ENCODE results near the gene CD300H.

Gene CD300H

DNA sequence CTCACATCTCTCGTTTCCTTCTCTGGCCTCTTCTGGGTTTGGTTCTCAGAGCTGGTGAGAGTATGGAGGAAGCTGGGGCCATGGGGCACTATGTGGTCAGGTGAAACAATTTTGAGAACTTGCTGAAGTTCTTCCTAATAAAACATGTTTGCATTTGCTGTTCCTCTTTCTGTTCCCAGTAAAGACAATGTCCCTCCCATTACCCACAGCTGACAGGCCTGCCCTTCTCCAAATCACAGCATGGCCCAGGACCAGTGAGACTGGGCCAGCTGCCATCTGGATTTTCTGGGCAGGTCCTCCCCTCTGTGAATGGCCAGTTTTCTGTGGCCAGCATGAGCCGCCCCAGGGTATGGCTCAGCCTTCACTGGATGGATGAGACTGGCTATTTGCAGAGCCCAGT is at the start of gene CD300H:
TSS of gene CD300H (minus strand) at position 113 of the 400 bp plus-strand sequence.
- Histone ChIP-seq H3K9me3 (ENCODE audit: control insufficient read depth, insufficient read depth, low read length) (no peaks in the 10 kb centered on the region), H3K36me3 (ENCODE audit: insufficient read depth, low read length) (no peaks in the 10 kb centered on the region), H3K4me1 (ENCODE audit: insufficient read depth, low read length) (peaks cover 11% of the 10 kb centered on the region; the same call in 1 of the 2 replicates)

GRCh38 chr17:74616696-74617095 is 49.4 kb upstream of the CD300H start:
- Histone ChIP-seq H3K4me1 (ENCODE audit: insufficient read depth, low read length) (no peaks in the 10 kb centered on the region), H3K36me3 (ENCODE audit: insufficient read depth, low read length) (no peaks in the 10 kb centered on the region)

More for the DNA sequence above, at the start of gene CD300H:
- H3K9ac ChIP-seq (ENCODE audit: low read depth, low read length), result no peak within 1 kb of the TSS

GRCh38 chr17:74612046-74612445 is 44.7 kb upstream of the CD300H start:
- Histone ChIP-seq H3K36me3 (ENCODE audit: insufficient read depth, low read length) (no peaks in the 10 kb centered on the region), H3K4me1 (ENCODE audit: insufficient read depth, low read length) (no peaks in the 10 kb centered on the region), H3K9me3 (ENCODE audit: control insufficient read depth, insufficient read depth, low read length) (no peaks in the 10 kb centered on the region), H3K9ac (ENCODE audit: low read depth, low read length) (no peak overlapping the region)

More at GRCh38 chr17:74616696-74617095, 49.4 kb upstream of the CD300H start:
- H3K9me3 ChIP-seq (ENCODE audit: control insufficient read depth, insufficient read depth, low read length), result no peaks in the 10 kb centered on the region
- no peak overlapping the region for H3K9ac ChIP-seq (ENCODE audit: low read depth, low read length)

DNA sequence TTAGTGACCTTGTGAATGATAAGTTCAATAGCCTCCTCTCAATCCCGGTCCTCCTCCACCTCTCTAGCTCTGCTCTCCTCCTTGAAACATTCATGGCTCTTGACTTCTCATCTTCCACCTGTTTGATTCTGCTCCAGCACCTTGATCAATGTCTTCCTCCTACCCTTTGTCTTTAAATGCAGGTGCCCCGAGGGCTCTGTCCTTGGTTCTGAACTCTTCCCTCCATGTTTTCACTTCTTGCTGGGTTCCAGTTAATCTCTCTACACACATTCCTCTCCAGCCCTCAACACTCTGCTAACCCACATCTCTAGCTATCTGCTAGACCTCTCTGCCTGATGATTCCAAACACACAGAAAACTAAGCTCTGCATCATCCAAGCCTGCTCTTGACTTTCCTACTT is 42.8 kb upstream of the CD300H start:
- Histone ChIP-seq H3K9ac (ENCODE audit: low read depth, low read length) (no peak overlapping the region), H3K36me3 (ENCODE audit: insufficient read depth, low read length) (no peaks in the 10 kb centered on the region), H3K4me1 (ENCODE audit: insufficient read depth, low read length) (no peaks in the 10 kb centered on the region), H3K9me3 (ENCODE audit: control insufficient read depth, insufficient read depth, low read length) (no peaks in the 10 kb centered on the region)

DNA sequence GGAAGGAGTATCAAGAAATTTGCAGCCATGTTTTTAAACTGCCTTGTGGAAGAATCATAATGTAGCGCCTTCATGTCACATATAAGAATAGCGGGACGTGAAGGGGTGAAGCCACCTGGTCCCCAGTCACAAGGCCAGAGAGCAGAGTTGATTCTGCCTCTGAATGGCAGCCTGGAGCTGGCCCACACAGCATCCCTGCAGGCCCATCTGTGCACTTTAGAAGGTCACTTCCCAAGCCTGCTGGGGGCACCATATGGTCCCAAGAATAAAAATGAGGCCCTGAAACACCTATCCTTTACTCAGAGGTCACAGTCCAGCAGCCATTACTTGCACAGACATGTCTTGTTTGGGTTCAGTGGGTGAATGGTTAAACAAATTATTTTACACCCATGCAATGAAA is 41.2 kb upstream of the CD300H start:
- no peaks in the 10 kb centered on the region for H3K9me3 ChIP-seq (ENCODE audit: control insufficient read depth, insufficient read depth, low read length)
- H3K36me3 ChIP-seq (ENCODE audit: insufficient read depth, low read length), result no peaks in the 10 kb centered on the region
- no peaks in the 10 kb centered on the region for H3K4me1 ChIP-seq (ENCODE audit: insufficient read depth, low read length)
- H3K9ac ChIP-seq (ENCODE audit: low read depth, low read length), result no peak overlapping the region

- H3K9me3 ChIP-seq (ENCODE audit: control insufficient read depth, insufficient read depth, low read length), result no peaks in the 10 kb centered on the region
- no peaks in the 10 kb centered on the region for H3K36me3 ChIP-seq (ENCODE audit: insufficient read depth, low read length)
- H3K4me1 ChIP-seq (ENCODE audit: insufficient read depth, low read length), result no peaks in the 10 kb centered on the region
- H3K9ac ChIP-seq (ENCODE audit: low read depth, low read length), result no peak overlapping the region
Observed at GRCh38 chr17:74607221-74607620, 39.9 kb upstream of the CD300H start.

DNA sequence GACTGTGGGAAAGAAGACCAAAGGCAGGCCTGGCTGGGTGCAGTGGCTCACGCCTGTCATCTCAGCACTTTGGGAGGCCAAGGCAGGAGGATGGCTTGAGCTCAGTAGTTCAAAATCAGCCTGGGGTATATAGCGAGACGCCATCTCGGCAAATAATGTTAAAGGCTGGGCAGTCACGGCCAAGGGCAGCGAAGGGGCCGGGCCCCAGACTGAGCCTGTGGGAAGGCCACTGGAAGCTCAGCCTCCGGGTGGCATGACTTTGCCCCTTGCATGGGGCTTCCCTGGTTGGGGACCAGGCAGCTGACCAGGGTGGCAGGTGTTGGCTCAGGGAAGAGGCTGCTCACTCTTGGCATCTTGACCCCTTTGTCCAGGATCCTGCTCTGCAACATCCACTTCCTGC is 38.7 kb upstream of the CD300H start:
- no peaks in the 10 kb centered on the region for H3K4me1 ChIP-seq (ENCODE audit: insufficient read depth, low read length)

GRCh38 chr17:74605361-74605760 is 38.1 kb upstream of the CD300H start:
- Histone ChIP-seq H3K36me3 (ENCODE audit: insufficient read depth, low read length) (no peaks in the 10 kb centered on the region), H3K9ac (ENCODE audit: low read depth, low read length) (no peak overlapping the region), H3K4me1 (ENCODE audit: insufficient read depth, low read length) (no peaks in the 10 kb centered on the region), H3K9me3 (ENCODE audit: control insufficient read depth, insufficient read depth, low read length) (no peaks in the 10 kb centered on the region)

More for the DNA sequence above, 38.7 kb upstream of the CD300H start:
- Histone ChIP-seq H3K36me3 (ENCODE audit: insufficient read depth, low read length) (no peaks in the 10 kb centered on the region), H3K9ac (ENCODE audit: low read depth, low read length) (no peak overlapping the region), H3K9me3 (ENCODE audit: control insufficient read depth, insufficient read depth, low read length) (no peaks in the 10 kb centered on the region)

DNA sequence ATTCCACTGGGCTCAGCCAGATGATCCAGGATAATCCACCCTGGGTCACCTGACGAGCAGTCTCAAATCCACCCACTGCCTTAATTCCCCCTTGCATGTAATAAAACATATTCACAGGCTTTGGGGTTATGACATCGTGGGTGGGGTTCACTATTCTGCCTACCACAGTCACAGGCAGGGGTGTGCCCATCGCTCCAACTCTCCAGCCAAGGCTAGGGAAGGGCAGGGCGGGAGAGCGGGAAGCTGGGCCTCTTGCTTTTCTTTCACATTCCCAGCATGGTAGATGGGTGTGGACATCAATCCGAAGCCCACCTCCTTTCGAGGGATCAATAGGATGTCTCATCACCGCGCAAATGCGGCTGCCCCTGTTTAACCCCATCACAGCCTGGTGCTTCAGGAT is 37.5 kb upstream of the CD300H start:
- H3K9ac ChIP-seq (ENCODE audit: low read depth, low read length), result no peak overlapping the region
- H3K9me3 ChIP-seq (ENCODE audit: control insufficient read depth, insufficient read depth, low read length), result no peaks in the 10 kb centered on the region
- no peaks in the 10 kb centered on the region for H3K36me3 ChIP-seq (ENCODE audit: insufficient read depth, low read length)
- H3K4me1 ChIP-seq (ENCODE audit: insufficient read depth, low read length), result no peaks in the 10 kb centered on the region

- no peaks in the 10 kb centered on the region for H3K36me3 ChIP-seq (ENCODE audit: insufficient read depth, low read length)
- no peaks in the 10 kb centered on the region for H3K9me3 ChIP-seq (ENCODE audit: control insufficient read depth, insufficient read depth, low read length)
- H3K9ac ChIP-seq (ENCODE audit: low read depth, low read length), result no peak overlapping the region
- peaks cover 2% of the 10 kb centered on the region; the same call in 1 of the 2 replicates for H3K4me1 ChIP-seq (ENCODE audit: insufficient read depth, low read length)
Observed at GRCh38 chr17:74604200-74604599, 36.9 kb upstream of the CD300H start.

DNA sequence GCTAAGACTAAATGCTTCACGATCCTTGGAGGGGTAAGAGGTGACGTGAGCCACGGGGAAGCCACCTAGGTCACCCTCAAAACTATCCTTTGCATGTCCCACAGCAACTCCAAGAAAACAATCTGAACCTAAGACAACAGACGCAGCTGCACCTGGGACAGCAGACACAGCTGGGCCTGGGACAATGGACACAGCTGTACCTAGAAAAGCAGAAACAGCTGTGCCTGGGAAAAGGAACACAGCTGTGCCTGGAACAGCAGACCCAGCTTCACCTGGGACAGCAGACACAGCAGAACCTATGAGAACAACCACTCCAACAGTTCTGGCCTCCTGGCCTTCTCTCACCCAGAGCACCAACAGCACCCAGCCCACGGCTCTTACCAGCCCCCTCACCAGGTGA is 36.4 kb upstream of the CD300H start:
- Histone ChIP-seq H3K4me1 (ENCODE audit: insufficient read depth, low read length) (peaks cover 7% of the 10 kb centered on the region), H3K9me3 (ENCODE audit: control insufficient read depth, insufficient read depth, low read length) (no peaks in the 10 kb centered on the region), H3K9ac (ENCODE audit: low read depth, low read length) (no peak overlapping the region)

DNA sequence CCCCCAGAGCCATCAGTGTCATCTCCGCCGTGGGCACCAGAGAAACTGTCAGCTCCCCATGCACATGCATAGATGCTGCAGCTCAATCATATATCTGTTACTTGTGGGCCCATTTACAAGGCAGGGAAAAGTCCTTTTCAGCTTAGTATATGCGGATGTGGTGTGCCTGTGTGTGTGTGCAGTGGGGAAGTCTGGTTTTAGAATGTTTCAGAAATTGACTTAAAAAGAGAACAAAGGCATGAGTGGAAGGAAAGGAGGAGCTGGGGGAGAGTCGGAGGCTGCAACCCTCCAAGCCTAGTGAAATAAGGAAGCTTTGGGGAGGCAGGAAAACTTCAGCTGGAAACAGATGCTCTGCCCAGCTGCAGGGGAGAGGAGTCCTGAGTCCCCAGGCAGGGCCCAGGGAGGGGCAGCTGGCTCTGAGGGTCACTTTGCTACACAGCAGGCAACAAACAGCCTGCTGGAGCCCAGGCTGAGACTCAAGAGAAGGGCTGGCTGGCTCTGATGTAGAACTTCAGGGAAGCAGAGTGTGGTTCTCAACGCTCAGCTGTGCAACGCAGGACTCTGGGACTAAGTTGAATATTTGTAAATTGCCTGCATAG is 35.8 kb upstream of the CD300H start:
- no peak overlapping the region for H3K9ac ChIP-seq (ENCODE audit: low read depth, low read length)
- no peaks in the 10 kb centered on the region for H3K36me3 ChIP-seq (ENCODE audit: insufficient read depth, low read length)
- peaks cover 9% of the 10 kb centered on the region for H3K4me1 ChIP-seq (ENCODE audit: insufficient read depth, low read length)
- no peaks in the 10 kb centered on the region for H3K9me3 ChIP-seq (ENCODE audit: control insufficient read depth, insufficient read depth, low read length)

More for the DNA sequence above, 36.4 kb upstream of the CD300H start:
- H3K36me3 ChIP-seq (ENCODE audit: insufficient read depth, low read length), result no peaks in the 10 kb centered on the region

- peaks cover 9% of the 10 kb centered on the region for H3K4me1 ChIP-seq (ENCODE audit: insufficient read depth, low read length)
- H3K9ac ChIP-seq (ENCODE audit: low read depth, low read length), result no peak overlapping the region
- no peaks in the 10 kb centered on the region for H3K9me3 ChIP-seq (ENCODE audit: control insufficient read depth, insufficient read depth, low read length)
- H3K36me3 ChIP-seq (ENCODE audit: insufficient read depth, low read length), result no peaks in the 10 kb centered on the region
Observed at GRCh38 chr17:74601944-74602572, 34.7 kb upstream of the CD300H start.

DNA sequence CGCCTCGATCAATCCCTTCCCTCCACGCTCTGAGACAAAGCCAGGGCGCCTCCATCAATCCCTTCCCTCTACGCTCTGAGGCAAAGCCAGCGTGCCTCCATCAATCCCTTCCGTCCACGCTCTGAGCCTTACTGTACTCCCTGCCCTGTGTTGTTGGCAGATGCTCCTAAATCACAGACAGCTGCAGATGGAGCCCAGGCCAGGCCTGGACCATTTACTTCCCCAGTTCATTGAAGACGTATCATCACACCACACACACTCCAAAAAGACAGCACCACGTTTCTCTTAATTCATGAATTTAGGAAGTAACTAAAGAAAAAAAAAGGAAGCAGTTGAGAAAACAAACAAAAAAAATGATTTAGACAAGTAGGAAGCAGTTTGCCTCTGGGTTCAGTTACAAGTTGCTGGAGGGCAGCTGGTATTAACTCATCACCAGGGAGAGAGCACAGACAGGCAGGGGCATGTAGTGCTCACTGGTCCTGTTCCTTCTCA is 32.2 kb upstream of the CD300H start:
- no peak overlapping the region for H3K9ac ChIP-seq (ENCODE audit: low read depth, low read length)
- H3K4me1 ChIP-seq (ENCODE audit: insufficient read depth, low read length), result peaks cover 9% of the 10 kb centered on the region
- no peaks in the 10 kb centered on the region for H3K9me3 ChIP-seq (ENCODE audit: control insufficient read depth, insufficient read depth, low read length)
- H3K36me3 ChIP-seq (ENCODE audit: insufficient read depth, low read length), result no peaks in the 10 kb centered on the region

DNA sequence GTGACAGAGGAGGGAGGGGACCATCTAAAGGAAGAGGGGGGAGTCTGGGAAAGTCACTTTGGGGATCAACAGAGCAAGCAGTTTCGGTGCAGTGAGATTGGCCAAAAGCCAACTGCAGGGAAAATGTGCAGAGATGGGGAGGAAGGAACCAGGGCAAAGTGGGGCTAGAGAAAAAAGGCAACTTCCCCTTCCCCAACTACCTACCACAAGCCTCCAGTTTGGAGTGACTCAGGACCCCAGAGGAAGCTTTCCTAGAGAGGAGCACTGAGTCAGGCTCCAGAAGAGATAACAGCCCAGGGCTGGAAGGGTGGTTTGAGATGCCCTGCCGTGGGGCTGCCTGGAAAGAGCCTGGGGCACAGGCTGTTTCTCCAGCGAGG is 31.7 kb upstream of the CD300H start:
- H3K36me3 ChIP-seq (ENCODE audit: insufficient read depth, low read length), result no peaks in the 10 kb centered on the region
- peaks cover 9% of the 10 kb centered on the region for H3K4me1 ChIP-seq (ENCODE audit: insufficient read depth, low read length)
- no peaks in the 10 kb centered on the region for H3K9me3 ChIP-seq (ENCODE audit: control insufficient read depth, insufficient read depth, low read length)
- no peak overlapping the region for H3K9ac ChIP-seq (ENCODE audit: low read depth, low read length)
